Epithelial cell of esophagus (primary cell): ENCODE results near the gene NMT1.

ENCODE experiments used
- DNase-seq: peaks from one replicate; pipeline ENCODE4 v3.0.0; 2010; ENCODE audit warnings: low read depth
- H3K4me3 ChIP-seq: 2 replicates; pipeline ENCODE4 v1.5.1; 2011; ENCODE audit warnings: mild to moderate bottlenecking, low read length, control low read depth
- TF ChIP-seq, protein P1 (sequence below): IDR thresholded peaks from 2 replicates; pipeline ENCODE4 v1.5.1; 2011; ENCODE audit warnings: low read depth, mild to moderate bottlenecking, low read length, control low read depth, inconsistent platforms; ENCODE audit not compliant: insufficient read depth; ENCODE audit errors: missing control alignments

NMT1 gene

DNA sequence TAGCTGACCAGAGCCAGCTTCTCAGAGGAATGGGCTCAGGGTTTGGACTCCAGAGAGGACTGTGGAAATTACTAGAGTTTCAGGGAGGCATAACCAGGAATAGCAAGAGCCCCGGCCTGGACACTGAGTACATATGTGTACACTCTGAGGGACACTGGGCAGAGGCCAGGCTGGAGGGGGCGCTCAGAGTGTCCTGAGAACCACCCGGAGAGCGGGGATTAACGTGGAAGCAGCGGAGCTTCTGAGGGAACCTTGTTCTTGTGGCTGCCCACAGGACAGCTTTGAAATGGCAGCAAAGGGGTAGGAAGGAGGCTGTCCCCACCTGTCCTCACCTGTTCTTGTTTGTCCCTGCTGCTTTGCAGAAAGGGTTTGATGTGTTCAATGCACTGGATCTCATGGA, 43.4 kb downstream of the NMT1 start:
- no peak overlapping the region for H3K4me3 ChIP-seq
- DNase-seq = no peak

DNA sequence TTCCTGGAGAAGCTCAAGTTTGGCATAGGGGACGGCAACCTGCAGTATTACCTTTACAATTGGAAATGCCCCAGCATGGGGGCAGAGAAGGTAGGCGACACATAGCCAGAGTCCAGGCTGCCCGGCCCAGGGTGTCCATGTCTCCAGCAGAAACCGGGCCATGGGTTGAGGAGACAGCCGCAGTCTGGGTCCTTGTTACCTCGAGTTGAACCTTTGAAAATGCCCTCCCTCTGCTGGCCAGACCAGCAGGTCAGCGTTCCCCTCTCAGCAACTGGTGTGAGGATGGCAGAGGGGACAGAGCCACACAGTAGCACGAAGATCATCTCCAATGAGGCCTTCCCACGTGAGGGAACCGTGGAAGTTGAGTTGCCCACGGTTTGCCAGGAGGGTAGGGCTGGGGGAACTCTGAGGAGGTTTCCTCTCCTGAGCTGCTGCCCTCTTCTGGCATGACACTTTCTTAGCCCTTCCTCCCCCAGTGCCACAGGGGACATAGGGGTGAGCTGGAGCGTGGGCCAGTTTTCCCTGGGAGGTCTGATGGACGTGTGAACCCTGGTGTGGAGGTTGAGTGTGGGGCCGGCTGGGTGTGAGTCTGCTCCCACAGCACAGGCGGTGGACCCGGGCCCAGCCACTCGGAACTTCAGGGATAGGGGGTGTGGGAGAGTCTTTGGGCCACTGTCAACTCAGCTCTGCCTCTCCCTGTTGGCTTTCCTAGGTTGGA, 43.9 kb downstream of the NMT1 start:
- no peak overlapping the region for H3K4me3 ChIP-seq
- TF ChIP-seq, protein P1, sequence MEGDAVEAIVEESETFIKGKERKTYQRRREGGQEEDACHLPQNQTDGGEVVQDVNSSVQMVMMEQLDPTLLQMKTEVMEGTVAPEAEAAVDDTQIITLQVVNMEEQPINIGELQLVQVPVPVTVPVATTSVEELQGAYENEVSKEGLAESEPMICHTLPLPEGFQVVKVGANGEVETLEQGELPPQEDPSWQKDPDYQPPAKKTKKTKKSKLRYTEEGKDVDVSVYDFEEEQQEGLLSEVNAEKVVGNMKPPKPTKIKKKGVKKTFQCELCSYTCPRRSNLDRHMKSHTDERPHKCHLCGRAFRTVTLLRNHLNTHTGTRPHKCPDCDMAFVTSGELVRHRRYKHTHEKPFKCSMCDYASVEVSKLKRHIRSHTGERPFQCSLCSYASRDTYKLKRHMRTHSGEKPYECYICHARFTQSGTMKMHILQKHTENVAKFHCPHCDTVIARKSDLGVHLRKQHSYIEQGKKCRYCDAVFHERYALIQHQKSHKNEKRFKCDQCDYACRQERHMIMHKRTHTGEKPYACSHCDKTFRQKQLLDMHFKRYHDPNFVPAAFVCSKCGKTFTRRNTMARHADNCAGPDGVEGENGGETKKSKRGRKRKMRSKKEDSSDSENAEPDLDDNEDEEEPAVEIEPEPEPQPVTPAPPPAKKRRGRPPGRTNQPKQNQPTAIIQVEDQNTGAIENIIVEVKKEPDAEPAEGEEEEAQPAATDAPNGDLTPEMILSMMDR = no peak
- no peak for DNase-seq

More for the DNA sequence above, 43.4 kb downstream of the NMT1 start:
- TF ChIP-seq, protein P1 = no peak

DNA sequence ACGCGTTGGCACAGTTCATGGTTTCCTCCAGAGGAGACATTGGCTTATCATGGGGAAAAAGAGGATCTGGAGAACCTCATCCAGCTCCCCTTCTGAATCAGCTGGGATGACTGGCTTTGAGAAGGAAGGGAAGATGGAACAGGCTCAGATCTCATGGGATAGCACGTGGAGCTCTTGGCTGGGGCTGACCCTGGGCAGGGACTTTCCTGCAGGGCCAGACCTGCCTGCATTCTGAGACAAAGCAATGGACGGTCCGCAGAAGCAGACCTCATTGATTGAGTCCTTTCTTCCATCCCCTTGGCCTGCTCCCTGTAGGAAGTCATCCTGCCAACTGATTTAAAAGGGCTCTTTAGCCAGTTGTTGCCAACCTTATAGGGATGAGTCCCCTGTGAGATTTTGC, 45.0 kb downstream of the NMT1 start:
- DNase-seq = no peak
- TF ChIP-seq, protein P1 = no peak
- no peak overlapping the region for H3K4me3 ChIP-seq

DNA sequence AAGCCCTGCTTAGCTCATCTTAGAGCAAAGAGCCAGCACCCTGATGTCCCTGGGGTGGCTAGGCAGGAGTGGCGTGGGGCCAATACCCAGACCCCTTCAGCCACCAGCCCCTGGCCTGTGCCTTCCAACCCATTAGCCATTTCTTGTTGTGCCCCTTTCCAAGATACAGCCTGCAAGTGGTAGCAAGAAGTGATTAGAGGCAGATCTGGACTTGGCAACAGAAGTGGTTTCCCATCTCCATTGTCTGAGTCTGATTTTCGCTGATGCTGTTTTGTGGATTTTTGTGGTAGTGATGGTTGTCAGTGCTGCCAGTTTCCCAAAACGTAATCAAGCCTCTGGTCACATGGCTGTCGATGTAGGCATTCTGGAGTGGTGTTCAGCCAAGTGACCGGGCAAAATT, 45.5 kb downstream of the NMT1 start:
- no peak for DNase-seq
- H3K4me3 ChIP-seq = no peak overlapping the region
- TF ChIP-seq, protein P1 = no peak

DNA sequence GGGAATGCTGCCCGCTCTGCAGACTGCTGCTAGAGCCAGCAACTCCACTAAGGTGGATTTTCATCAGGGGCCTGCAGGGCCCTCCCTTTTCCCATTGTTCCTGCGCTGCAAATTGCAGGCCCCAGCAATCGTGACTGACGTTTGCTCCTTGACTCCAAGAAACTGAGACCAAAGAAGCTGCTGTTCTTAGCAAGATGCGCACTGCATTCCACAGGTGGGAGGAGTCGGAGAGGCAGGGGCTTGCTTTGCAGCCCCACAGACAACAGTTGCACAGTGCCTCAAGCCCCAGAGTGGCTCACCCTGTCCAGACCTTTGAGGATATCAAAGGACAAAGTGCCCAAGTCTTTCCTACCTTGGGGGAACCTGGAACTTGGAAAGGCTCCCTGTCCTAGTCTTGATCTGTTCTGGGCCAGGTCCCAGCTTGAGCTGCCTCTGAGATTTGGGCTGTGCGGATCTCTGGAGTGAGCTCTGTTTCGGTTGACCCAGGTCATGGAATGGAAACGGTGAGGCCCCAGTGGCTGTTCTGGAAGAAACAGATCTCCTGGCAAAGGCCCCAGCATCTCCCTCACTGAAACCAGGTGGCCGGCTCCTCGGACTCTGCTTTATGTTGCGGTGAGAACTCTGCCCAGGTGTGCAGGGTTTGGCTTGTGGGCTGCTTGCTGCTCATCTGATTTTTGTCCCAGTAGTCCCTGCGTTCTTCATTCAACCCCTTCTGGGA, 46.3 kb downstream of the NMT1 start:
- DNase-seq = no peak
- H3K4me3 ChIP-seq = no peak overlapping the region
- TF ChIP-seq, protein P1 = no peak

DNA sequence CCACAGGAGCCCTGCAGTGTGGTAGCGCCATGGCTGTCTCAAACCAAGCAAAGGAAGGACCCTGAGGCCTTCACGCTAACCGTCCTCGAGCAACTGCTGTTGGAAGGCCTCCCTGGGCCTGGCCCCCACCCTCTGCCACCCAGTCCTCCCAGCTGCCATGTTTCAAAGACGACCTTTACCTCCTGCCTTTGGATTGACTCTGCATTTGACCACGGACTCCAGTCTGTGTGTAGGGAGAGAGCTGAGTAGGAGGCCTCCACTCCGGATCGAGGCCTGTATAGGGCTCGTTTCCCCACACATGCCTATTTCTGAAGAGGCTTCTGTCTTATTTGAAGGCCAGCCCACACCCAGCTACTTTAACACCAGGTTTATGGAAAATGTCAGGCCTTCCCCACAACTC, 46.9 kb downstream of the NMT1 start:
- DNase-seq = no peak
- TF ChIP-seq, protein P1 = no peak
- no peak overlapping the region for H3K4me3 ChIP-seq
